Smooth muscle cell (in vitro differentiated cells): ENCODE measurements around the gene OPTC. TPM values are rescaled to one million over a fixed set of nuclear protein-coding genes. Genes with fewer than 3 reads are reported as not detected.
"Not testable (repeated sequence)": the region's sequence is repeated elsewhere in the genome, so short reads cannot be mapped to it uniquely, and the experiment has no call there.

ENCODE experiments used
- DNase-seq: peaks from one replicate; lab custom pipeline; 2025; ENCODE audit not compliant: unreplicated experiment; lab: John Stamatoyannopoulos, UW
- H2AFZ ChIP-seq: fragments of 200-600 bp; sonication (generic); 2 replicates; pipeline ENCODE4 v1.6.0; 2016; ENCODE audit warnings: antibody characterized with exemption, low read depth, mild to moderate bottlenecking
- H3F3A ChIP-seq: fragments of 200-600 bp; sonication (generic); 2 replicates; pipeline ENCODE4 v1.6.0; 2017; ENCODE audit warnings: antibody characterized with exemption, low read depth
- H3K27ac ChIP-seq: fragments of 200-600 bp; sonication (generic); 2 replicates; pipeline ENCODE4 v1.5.1; 2016; ENCODE audit warnings: low read depth, mild to moderate bottlenecking
- H3K27me3 ChIP-seq: fragments of 200-600 bp; sonication (generic); 2 replicates; pipeline ENCODE4 v1.6.1; 2016; ENCODE audit warnings: low read depth, mild to moderate bottlenecking
- H3K36me3 ChIP-seq: fragments of 200-600 bp; sonication (generic); 2 replicates; pipeline ENCODE4 v1.5.1; 2016; ENCODE audit warnings: low read depth
- H3K4me1 ChIP-seq: fragments of 200-600 bp; sonication (generic); 2 replicates; pipeline ENCODE4 v1.5.1; 2016; ENCODE audit warnings: low read depth
- H3K4me2 ChIP-seq: fragments of 200-600 bp; sonication (generic); 2 replicates; pipeline ENCODE4 v1.6.0; 2016; ENCODE audit warnings: mild to moderate bottlenecking
- H3K4me3 ChIP-seq: fragments of 200-600 bp; sonication (generic); 2 replicates; pipeline ENCODE4 v1.5.1; 2016; ENCODE audit warnings: mild to moderate bottlenecking
- H3K79me2 ChIP-seq: fragments of 200-600 bp; sonication (generic); 2 replicates; pipeline ENCODE4 v1.6.0; 2016; ENCODE audit warnings: low read depth, mild to moderate bottlenecking
- H3K9ac ChIP-seq: fragments of 200-600 bp; sonication (generic); 2 replicates; pipeline ENCODE4 v1.6.0; 2016; ENCODE audit warnings: low read depth
- H3K9me3 ChIP-seq: fragments of 200-600 bp; sonication (generic); replicated peaks from 2 replicates; pipeline ENCODE4 v1.5.1; 2016; ENCODE audit warnings: low read depth
- H4K20me1 ChIP-seq: fragments of 200-600 bp; sonication (generic); 2 replicates; pipeline ENCODE4 v1.6.0; 2016; ENCODE audit warnings: low read depth
- CTCF ChIP-seq: fragments of 200-600 bp; sonication (generic); IDR thresholded peaks from 2 replicates; pipeline ENCODE4 v1.5.1; 2017; ENCODE audit warnings: borderline replicate concordance, mild to moderate bottlenecking, antibody characterized with exemption; ENCODE audit not compliant: insufficient read depth, poor library complexity, severe bottlenecking
- WGBS: methylation state at CpG from one replicate; pipeline ENCODE4 v1.1.7; 2016; ENCODE audit warnings: low lambda C conversion rate; 5-methylcytosine and 5-hydroxymethylcytosine counted together
- polyA plus RNA-seq: library from polyadenylated mRNA; unstranded; fragments of >200 nt; fragmentation: Nextera tagmentation; extraction: Ambion mirVana; gene quantifications from 2 replicates; pipeline ENCODE4 v1.2.1, GENCODE V29; 2016
- total RNA-seq: library from RNA; depleted of rRNA; stranded (reverse); fragments of >200 nt; gene quantifications from 2 replicates; pipeline ENCODE4 v1.2.3, GENCODE V29; 2014

Gene OPTC
- total RNA-seq (not detected in 2 replicates), polyA plus RNA-seq (0.46 TPM in 1 of 2 replicates, not detected in the other)

DNA sequence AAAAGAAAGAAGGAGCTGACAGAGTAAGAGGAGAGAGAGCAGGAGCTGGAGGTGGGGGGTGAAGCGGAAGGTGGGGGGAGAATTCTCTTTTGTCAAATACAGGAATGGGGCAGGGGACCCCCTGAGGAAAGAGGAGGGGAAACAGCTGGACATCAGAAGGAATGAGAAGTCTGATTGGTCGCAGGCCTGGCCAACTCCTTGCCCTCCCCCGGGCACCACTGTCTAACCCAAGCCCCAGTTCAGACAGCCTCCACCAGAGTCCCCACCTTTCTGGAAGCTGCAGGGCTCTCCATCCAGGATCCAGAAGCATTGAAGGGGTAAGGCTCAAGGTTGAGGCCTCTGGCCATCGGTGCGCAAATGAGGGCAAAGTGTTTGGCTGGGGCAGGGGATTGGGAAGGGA, at the start of gene OPTC:
Gene OPTC (plus strand): TSS at position 253 of the 400 bp plus-strand sequence. CDS start 1,853 bp downstream, outside the sequence.
- peaks cover 3% of the 10 kb centered on the region for H3K4me1 ChIP-seq
- no peaks in the 10 kb centered on the region for H3K9me3 ChIP-seq
- no peaks in the 10 kb centered on the region for H3F3A ChIP-seq
- no peak within 1 kb of the TSS for H3K4me2 ChIP-seq
- no peaks in the 10 kb centered on the region for H3K27me3 ChIP-seq
- H3K4me3 ChIP-seq: no peak within 1 kb of the TSS
- H2AFZ ChIP-seq: no peak within 1 kb of the TSS
- DNase-seq: no peak
- H3K9ac ChIP-seq: no peak within 1 kb of the TSS
- H4K20me1 ChIP-seq: no peaks in the 10 kb centered on the region
- 91% methylated on average over 5 of the region's 5 CpGs for WGBS
- TF ChIP-seq CTCF: no peak
- H3K27ac ChIP-seq: no peak within 1 kb of the TSS
- H3K36me3 ChIP-seq: no peaks in the 10 kb centered on the region
- H3K79me2 ChIP-seq: no peaks in the 10 kb centered on the region

GRCh38 chr1:203444171-203444576, 49.8 kb upstream of the OPTC start:
- no peak overlapping the region for H3K9ac ChIP-seq
- no peak overlapping the region for H3K4me3 ChIP-seq
- no peak overlapping the region for H3K27ac ChIP-seq
- peaks cover 17% of the 10 kb centered on the region for H3K4me1 ChIP-seq
- no peaks in the 10 kb centered on the region for H3K36me3 ChIP-seq
- no peak for DNase-seq
- H3K4me2 ChIP-seq: no peak overlapping the region
- no peaks in the 10 kb centered on the region for H3K9me3 ChIP-seq
- no peaks in the 10 kb centered on the region for H3K79me2 ChIP-seq
- no peak overlapping the region for H2AFZ ChIP-seq
- 100% methylated on average over 1 of the region's 1 CpG for WGBS
- H3K27me3 ChIP-seq: no peaks in the 10 kb centered on the region
- peaks cover 7% of the 10 kb centered on the region for H3F3A ChIP-seq
- no peaks in the 10 kb centered on the region for H4K20me1 ChIP-seq
- TF ChIP-seq CTCF: no peak

DNA sequence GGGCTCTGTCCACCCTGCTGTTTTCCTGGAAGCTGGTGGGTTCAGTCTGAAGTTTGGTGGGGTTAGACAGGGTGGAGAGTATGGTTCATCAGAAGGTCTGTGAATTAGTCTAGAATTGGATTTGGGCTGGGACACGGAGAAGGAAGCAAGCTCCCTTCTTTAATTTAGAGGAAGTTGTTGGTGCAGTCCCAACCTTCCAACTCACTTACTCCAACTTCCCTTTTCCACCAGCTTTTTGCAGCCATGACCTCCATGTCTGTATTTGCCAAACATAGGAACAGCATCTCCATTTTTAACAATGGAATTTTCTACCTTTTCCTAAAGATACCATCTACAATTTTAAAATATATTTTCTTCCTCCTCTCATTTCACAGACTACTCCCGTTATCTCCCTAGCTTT, 46.8 kb upstream of the OPTC start:
- Histone ChIP-seq H3K4me3 (no peak overlapping the region), H3K9me3 (no peaks in the 10 kb centered on the region), H3K27ac (peak overlapping the region; percentile 79), H3K4me1 (peaks cover 15% of the 10 kb centered on the region), H3K36me3 (no peaks in the 10 kb centered on the region), H3K9ac (no peak overlapping the region), H3K27me3 (no peaks in the 10 kb centered on the region), H3K4me2 (no peak overlapping the region), H2AFZ (no peak overlapping the region), H4K20me1 (no peaks in the 10 kb centered on the region), H3F3A (peaks cover 7% of the 10 kb centered on the region), H3K79me2 (no peaks in the 10 kb centered on the region)
- WGBS: 69% methylated on average over 2 of the region's 2 CpGs
- no peak for TF ChIP-seq CTCF
- DNase-seq: no peak

DNA sequence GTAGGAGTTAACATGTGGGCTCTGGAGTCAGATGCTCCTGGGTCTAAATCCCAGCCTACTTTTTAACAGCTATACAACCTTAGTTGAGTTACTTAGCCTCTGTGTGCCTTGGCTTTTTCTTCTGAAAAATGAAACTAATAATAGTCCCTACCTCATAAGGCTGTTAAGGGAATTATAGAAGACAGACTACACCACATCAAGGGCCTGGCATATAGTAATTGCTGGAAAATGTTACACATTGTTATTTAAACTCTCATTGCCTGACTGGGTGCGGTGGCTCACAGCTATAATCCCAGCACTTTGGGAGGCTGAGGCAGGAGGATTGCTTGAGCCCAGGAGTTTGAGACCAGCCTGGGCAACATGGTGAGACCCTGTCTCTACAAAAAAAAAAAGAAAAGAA, 46.4 kb upstream of the OPTC start:
- not testable (repeated sequence) for H3F3A ChIP-seq, H3K9me3 ChIP-seq, H3K27me3 ChIP-seq, H3K36me3 ChIP-seq, H3K4me3 ChIP-seq, DNase-seq, H3K9ac ChIP-seq, H2AFZ ChIP-seq, H3K4me2 ChIP-seq, H4K20me1 ChIP-seq, H3K79me2 ChIP-seq
- Histone ChIP-seq H3K27ac (peak overlapping the region; percentile 79), H3K4me1 (peaks cover 15% of the 10 kb centered on the region)
- 25% methylated on average over 1 of the region's 1 CpG for WGBS
